Thyroid gland (tissue), 4 donors: ENCODE results near the gene BDH1. TPM values are rescaled to one million over a fixed set of nuclear protein-coding genes. Genes with fewer than 3 reads are reported as not detected.

Source experiments
- DNase-seq, 2 donors: peaks; one replicate each; pipeline ENCODE4 v3.0.0-alpha.2; 2019
- H3K27ac ChIP-seq, 3 donors: fragments of 200-600 bp; sonication (generic); 1 replicate in 2 of 3; 2 replicates in 1 of 3; pipeline ENCODE4 v1.5.1; 2016 to 2019; ENCODE audit warnings: mild to moderate bottlenecking in 1 of 3, moderate library complexity in 1 of 3
- H3K27me3 ChIP-seq: fragments of 200-600 bp; sonication (generic); one replicate; pipeline ENCODE4 v1.5.1; 2019
- H3K36me3 ChIP-seq, 2 donors: fragments of 200-600 bp; sonication (generic); one replicate each; pipeline ENCODE4 v1.5.1; 2016 to 2019
- H3K4me1 ChIP-seq, 2 donors: fragments of 200-600 bp; sonication (generic); one replicate each; pipeline ENCODE4 v1.5.1; 2017 to 2019
- H3K4me3 ChIP-seq, 3 donors: fragments of 200-600 bp; sonication (generic); replicated peaks in 1 of 3; 1 replicate in 2 of 3; 2 replicates in 1 of 3; pipeline ENCODE4 v1.5.1; 2016; ENCODE audit warnings: mild to moderate bottlenecking in 1 of 3
- H3K9me3 ChIP-seq: fragments of 200-600 bp; sonication (generic); one replicate; pipeline ENCODE4 v1.5.1; 2017
- CTCF ChIP-seq, 6 experiments: fragments of 200-600 bp in 3 of 6; fragments of 450-650 bp in 3 of 6; sonication (generic) in 3 of 6; IDR thresholded peaks; one replicate each; pipeline ENCODE4 v1.5.1; 2016 to 2019; ENCODE audit warnings: antibody characterized with exemption in 6 of 6, mild to moderate bottlenecking in 2 of 6, inconsistent platforms in 1 of 6, moderate library complexity in 1 of 6
- POLR2A ChIP-seq, 2 donors: fragments of 450-650 bp; IDR thresholded peaks; one replicate each; pipeline ENCODE4 v1.6.1; 2017; ENCODE audit warnings: antibody characterized with exemption in 2 of 2, mild to moderate bottlenecking in 2 of 2, moderate library complexity in 1 of 2
- WGBS, 2 donors: methylation state at CpG; one replicate each; pipeline ENCODE4 v1.1.5; 2017; 5-methylcytosine and 5-hydroxymethylcytosine counted together
- intact Hi-C: fragments of 100-400 bp; cut with DNase I; formaldehyde crosslinking; loops from one replicate; pipeline ENCODE4 v1.15.1; 2023
- total RNA-seq, 4 donors: library from RNA; depleted of rRNA; stranded (reverse); fragments of >200 nt; gene quantifications; one replicate each; pipeline ENCODE4 v1.2.3, GENCODE V29; 2016

Gene BDH1
- total RNA-seq, 4 donors from 2014 or later, result 37.1 to 83.1 (median 57.8) TPM

GRCh38 chr3:197508461-197508860 is 47.3 kb downstream of the BDH1 start:
- H3K27me3 ChIP-seq, result no peaks in the 10 kb centered on the region
- DNase-seq, result no peak
- 79 to 90% methylated on average over 2 to 6 of the region's 6 CpGs for WGBS, 2 donors
- TF ChIP-seq POLR2A (IDR thresholded peaks at IDR 0.05) (no peak), CTCF (IDR thresholded peaks at IDR 0.05) (no peak)
- no peaks in the 10 kb centered on the region for H3K36me3 ChIP-seq
- H3K4me1 ChIP-seq, result peaks cover 9 to 27% of the 10 kb centered on the region in 2 donors
- no peak overlapping the region for H3K27ac ChIP-seq
- H3K4me3 ChIP-seq, result no peak overlapping the region
- intact Hi-C loops, result loop anchor here (10.0 kb wide), 1 partner anchor 504 kb away; no protein-coding TSS in a partner anchor
- H3K9me3 ChIP-seq, result no peaks in the 10 kb centered on the region

- H3K9me3 ChIP-seq, result no peaks in the 10 kb centered on the region
- TF ChIP-seq CTCF (IDR thresholded peaks at IDR 0.05) (no peak), POLR2A (IDR thresholded peaks at IDR 0.05) (no peak)
- intact Hi-C loops, result loop anchor here (10.0 kb wide), 1 partner anchor 503 kb away; no protein-coding TSS in a partner anchor
- no peak overlapping the region for H3K27ac ChIP-seq
- H3K4me1 ChIP-seq, result peaks cover 5 to 23% of the 10 kb centered on the region in 2 donors
- no peak for DNase-seq
- 79 to 89% methylated on average over 7 to 8 of the region's 8 CpGs for WGBS, 2 donors
- no peak overlapping the region for H3K4me3 ChIP-seq
- no peaks in the 10 kb centered on the region for H3K27me3 ChIP-seq
- H3K36me3 ChIP-seq, result no peaks in the 10 kb centered on the region
Measured at GRCh38 chr3:197508051-197508451, 47.7 kb downstream of the BDH1 start.

- intact Hi-C loops, result loop anchor here (10.0 kb wide), 1 partner anchor 503 kb away; no protein-coding TSS in a partner anchor
- no peak for DNase-seq
- TF ChIP-seq CTCF (IDR thresholded peaks at IDR 0.05), result no peak
- TF ChIP-seq POLR2A (IDR thresholded peaks at IDR 0.05), result no peak
Measured at GRCh38 chr3:197507541-197507940, 48.2 kb downstream of the BDH1 start.

GRCh38 chr3:197507081-197507480 is 48.7 kb downstream of the BDH1 start:
- no peak for TF ChIP-seq CTCF (IDR thresholded peaks at IDR 0.05)
- no peak for TF ChIP-seq POLR2A (IDR thresholded peaks at IDR 0.05)
- H3K27me3 ChIP-seq, result no peaks in the 10 kb centered on the region
- WGBS, 2 donors, result 90 to 91% methylated on average over 8 of the region's 8 CpGs
- peaks cover 0 to 15% of the 10 kb centered on the region in 2 donors for H3K4me1 ChIP-seq
- H3K36me3 ChIP-seq, result no peaks in the 10 kb centered on the region
- no peak for DNase-seq
- intact Hi-C loops, result loop anchor here (10.0 kb wide), 1 partner anchor 502 kb away; no protein-coding TSS in a partner anchor
- H3K27ac ChIP-seq, result no peak overlapping the region
- H3K4me3 ChIP-seq, result no peak overlapping the region
- H3K9me3 ChIP-seq, result no peaks in the 10 kb centered on the region

More at GRCh38 chr3:197507541-197507940, 48.2 kb downstream of the BDH1 start:
- WGBS, 2 donors, result 73 to 78% methylated on average over 8 of the region's 8 CpGs
- no peak overlapping the region for H3K4me3 ChIP-seq
- no peaks in the 10 kb centered on the region for H3K36me3 ChIP-seq
- peaks cover 0 to 18% of the 10 kb centered on the region in 2 donors for H3K4me1 ChIP-seq
- H3K9me3 ChIP-seq, result no peaks in the 10 kb centered on the region
- no peaks in the 10 kb centered on the region for H3K27me3 ChIP-seq
- no peak overlapping the region for H3K27ac ChIP-seq

- TF ChIP-seq POLR2A (IDR thresholded peaks at IDR 0.05) (no peak), CTCF (IDR thresholded peaks at IDR 0.05) (no peak)
- Histone ChIP-seq H3K27me3 (no peaks in the 10 kb centered on the region), H3K9me3 (no peaks in the 10 kb centered on the region), H3K4me3 (no peak overlapping the region), H3K27ac (no peak overlapping the region), H3K4me1 (peaks cover 0 to 15% of the 10 kb centered on the region in 2 donors), H3K36me3 (no peaks in the 10 kb centered on the region)
- intact Hi-C loops, result loop anchor here (10.0 kb wide), 1 partner anchor 501 kb away; no protein-coding TSS in a partner anchor
- no peak for DNase-seq
- 84% methylated on average over 19 to 22 of the region's 24 CpGs for WGBS, 2 donors
Measured at GRCh38 chr3:197505796-197506548, 49.8 kb downstream of the BDH1 start.
